HG03575 (cell line): ENCODE results near the gene MC3R.

Experiments
- ATAC-seq: cut with Tn5 transposase; IDR thresholded peaks from one replicate; pipeline ENCODE4 v1.9.1; 2021; ENCODE audit not compliant: unreplicated experiment, insufficient number of reproducible peaks, low FRiP score; ENCODE audit errors: extremely low read depth

The MC3R gene

DNA sequence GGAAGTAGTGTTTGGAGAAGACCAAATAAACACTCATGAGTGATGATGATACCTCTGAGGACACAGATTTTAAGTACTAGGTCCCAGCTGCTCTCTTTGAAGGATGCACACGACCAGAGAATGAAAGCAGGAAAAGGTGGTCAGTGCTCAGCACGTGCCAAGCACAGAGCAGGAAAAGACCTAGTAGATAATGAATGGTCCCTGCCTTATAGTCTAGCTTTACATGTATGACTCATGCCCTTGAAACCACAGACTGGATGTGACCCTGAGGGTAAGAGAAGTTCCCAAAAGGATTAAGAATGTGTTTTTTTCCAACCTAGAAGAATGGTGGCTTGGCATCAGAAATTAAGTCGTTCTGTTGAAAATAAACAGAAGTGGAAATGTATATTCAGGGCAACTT, 2.8 kb upstream of the MC3R start:
- ATAC-seq, result no peak

DNA sequence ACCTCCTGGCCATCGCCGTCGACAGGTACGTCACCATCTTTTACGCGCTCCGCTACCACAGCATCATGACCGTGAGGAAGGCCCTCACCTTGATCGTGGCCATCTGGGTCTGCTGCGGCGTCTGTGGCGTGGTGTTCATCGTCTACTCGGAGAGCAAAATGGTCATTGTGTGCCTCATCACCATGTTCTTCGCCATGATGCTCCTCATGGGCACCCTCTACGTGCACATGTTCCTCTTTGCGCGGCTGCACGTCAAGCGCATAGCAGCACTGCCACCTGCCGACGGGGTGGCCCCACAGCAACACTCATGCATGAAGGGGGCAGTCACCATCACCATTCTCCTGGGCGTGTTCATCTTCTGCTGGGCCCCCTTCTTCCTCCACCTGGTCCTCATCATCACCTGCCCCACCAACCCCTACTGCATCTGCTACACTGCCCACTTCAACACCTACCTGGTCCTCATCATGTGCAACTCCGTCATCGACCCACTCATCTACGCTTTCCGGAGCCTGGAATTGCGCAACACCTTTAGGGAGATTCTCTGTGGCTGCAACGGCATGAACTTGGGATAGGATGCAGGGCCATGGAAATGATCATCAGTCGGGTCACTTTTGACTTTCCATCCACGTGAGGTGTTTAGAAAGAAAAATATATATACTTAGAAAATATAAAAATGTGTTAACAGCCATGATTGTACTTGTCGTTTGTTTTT, 868 bp downstream of the MC3R start:
- no peak for ATAC-seq

DNA sequence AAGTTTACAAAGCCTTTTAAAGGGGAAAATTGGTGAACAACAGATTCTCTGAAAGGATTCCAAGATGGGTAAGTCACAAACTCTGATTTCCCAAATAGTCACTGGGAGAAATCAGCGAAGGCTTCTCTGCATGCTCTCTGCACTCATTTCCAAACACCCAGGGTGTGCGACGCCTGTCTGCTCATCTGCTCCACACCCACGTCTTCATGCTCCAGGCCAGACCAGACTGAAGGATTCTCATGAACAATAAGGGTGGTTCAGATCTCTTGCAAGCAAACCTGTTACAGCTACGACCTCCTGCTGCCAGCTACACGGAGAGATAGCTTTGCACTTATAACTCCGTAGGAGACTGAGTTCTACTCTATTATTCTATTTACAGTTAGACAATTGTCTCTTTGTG, 1.4 kb downstream of the MC3R start:
- no peak for ATAC-seq

DNA sequence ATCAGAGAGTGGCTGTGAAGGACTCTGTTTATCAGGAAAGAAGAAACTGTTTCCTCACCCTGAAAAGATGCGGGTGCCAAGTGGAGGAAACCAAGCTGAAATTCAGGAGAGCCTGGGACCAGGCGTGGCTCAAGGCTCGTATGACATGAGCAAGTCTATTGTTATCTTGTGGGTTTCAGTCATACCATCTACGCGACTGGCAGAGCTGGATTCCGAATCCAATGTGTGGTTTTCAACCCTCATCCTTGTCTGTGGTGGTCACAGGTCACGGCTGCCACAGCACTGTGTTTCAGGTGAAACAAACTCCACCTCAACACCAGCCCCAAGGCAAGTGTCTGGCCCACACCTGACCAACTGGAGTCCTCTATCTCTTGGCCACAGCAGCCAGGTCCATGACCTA, 9.1 kb downstream of the MC3R start:
- ATAC-seq, result no peak

DNA sequence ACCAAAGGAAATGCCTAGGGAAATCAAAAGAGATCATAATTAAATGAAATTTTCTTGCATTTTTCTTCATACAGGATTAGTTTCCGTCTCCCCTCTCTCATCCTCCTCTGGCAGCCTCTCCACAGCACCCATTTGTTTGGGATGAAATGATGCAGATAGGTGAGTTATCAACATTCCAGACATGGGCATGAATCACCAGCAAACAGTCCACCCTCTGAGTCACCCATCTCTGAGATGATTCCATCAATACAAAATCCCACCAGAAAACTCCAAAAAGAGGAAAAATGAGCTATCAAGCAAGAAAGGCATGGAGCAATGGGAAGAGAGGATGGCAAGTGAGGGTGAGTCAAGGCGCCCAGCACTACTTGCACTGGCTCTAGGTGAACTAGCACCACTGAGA, 11.4 kb downstream of the MC3R start:
- ATAC-seq, result no peak

DNA sequence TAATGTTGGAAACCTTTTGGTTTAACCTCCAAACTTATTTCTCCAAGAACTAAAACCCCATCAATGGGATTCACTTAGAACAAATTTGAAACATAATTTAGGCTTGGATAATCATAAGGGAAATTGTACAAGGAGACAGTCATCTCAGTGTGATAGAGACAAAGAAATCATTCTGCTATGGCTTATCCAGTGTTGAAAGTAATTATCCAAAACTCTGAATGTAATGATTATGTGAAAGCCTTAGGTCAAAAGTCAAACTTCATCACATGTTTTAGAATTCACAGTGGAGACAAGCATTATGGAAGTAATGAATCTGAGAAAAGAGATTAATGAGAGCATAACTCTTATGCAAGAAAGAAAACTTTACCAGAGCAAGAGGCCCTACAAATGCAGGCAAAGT, 20.0 kb downstream of the MC3R start:
- ATAC-seq, result no peak

DNA sequence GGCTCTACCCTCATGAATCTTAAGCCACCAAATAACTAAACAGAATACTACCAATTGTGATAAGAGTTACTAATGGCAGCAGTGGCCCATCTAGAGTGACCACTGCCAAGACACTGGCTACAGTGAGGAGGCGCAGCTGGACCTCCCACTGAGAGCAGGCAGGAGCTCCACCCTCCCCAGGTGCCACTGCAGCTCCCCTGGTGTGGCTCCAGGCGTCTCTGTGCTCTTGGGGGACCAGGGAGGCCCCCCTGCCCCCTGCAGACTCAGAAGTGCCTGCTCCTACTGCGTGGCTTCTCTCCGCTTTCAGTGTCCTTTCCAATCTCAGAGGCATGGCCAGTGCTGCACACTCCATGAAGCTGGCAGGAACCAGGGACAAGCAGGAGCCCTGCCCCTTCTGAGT, 23.4 kb downstream of the MC3R start:
- no peak for ATAC-seq

DNA sequence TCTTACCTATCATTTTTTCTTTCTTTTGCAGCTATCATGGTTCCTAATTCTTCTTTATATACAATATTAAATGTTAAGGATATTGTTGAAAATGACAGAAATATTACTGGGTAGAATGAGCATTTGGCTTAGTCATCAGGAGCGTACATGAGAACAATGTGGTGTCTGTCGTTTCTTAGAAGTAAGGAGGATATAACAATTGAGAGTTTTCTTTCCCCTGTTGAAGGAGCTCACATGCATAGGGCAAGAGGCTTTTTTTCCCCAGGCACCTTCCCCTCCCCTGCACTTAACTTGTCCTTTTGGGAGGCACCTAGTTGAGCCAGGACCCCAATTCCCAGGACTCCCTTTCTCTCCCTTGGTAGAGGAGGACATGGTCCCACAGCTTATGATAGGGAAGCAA, 25.0 kb downstream of the MC3R start:
- no peak for ATAC-seq

DNA sequence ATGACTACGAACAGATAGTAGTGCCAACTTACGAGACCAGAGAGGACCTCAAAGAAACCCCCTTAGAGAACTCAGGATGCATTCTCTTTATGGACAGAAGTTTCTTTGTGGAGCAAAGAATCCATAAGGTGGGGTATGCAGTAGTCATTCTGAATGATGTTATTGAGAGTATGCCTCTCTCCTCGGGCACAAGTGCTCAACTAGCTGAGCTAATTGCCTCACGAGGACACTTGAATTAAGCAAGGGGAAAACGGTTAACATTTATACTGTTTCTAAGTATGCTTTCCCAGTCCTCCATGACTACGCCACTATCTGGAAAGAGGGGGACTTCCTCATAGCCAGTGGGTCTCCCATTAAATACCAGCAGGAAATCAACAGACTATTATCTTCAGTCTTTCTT, 25.6 kb downstream of the MC3R start:
- ATAC-seq, result no peak

DNA sequence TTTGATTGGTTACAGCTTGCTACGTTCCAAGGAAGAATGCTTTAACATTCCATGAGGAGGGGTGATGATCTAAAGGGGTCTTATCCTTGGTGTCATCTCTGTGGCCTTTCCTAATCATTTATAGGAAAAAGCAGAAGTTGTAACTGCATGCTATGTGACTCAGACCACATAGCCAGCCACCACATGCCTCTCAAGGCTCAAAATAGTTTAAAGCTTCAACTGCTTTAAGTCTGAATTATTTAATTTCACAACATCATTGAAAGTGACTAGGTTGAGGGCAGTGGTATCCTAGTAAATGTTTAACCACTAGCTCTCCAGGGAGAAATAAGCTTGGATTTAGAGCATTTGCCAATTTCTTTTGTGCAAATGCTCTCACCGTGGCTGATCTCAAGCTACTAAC, 29.7 kb downstream of the MC3R start:
- no peak for ATAC-seq

DNA sequence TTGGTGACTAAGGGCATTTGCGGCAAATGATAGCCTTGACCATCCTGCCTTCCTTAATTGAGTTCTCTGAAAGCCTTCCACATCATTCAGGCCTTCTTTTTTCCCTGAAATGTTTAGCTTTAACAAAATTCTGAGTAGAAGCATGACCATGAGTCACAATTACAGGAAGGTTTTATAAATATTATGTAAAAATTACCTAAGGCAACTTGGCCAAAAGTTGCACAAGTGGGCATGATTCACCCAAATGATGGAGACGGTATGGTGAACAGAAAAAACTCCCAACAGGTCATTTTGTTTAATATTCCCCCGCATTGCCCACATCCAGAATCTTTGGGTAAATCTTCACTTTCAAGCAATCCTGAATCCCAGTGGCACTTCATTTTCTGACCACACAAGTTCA, 37.0 kb downstream of the MC3R start:
- ATAC-seq, result no peak

DNA sequence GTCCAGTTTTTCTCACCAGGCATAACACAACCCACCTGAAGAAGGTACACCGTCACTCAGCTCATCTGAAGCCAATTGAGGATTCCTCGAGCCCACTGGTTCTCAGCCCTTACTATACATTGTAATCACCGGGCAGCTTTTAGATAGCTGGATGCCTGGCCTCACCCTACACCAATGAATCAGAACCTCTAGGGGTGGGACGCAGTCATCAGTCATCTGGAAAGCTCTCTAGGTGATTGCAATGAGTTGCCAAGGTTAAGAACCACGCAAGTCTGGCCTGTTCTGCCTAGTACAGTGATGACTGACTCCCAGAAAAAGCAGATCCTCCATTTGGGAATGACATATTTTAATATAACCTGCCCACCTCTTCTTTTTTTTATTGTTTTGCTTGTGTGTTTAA, 41.1 kb downstream of the MC3R start:
- no peak for ATAC-seq

DNA sequence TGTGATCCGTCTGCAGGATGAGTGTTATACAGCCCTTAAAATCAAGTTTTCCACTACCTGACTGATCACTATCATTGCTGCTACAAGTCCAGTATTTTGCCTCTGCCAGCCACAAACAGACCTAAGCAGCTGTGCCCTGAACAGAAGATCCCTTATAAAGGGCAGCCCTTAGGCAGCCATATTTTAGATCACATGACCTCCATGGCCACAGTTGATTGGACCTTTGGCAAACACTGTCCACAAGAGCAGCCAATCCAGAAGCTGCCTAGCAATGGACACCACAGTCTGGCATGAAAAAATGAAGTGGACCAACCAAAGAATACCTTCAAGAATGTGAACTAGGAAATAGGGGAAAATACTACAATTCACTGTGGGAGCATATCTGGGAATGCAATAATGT, 50.8 kb downstream of the MC3R start:
- no peak for ATAC-seq
